SKM-1 treated with dmso at 0.1 percent for 144 hours (cell line): ENCODE data around the gene GRM1.

Source experiments
- DNase-seq: peaks from one replicate; lab custom pipeline; 2025; ENCODE audit not compliant: unreplicated experiment; lab: John Stamatoyannopoulos, UW

GRM1 gene

GRCh38 chr6:146434732-146435390 is 406.0 kb downstream of the GRM1 start:
- DNase-seq, result no peak

GRCh38 chr6:146441907-146442306 is 413.0 kb downstream of the GRM1 start:
- no peak for DNase-seq

- DNase-seq, result no peak
These were observed 415.3 kb downstream of the GRM1 start for GRCh38 chr6:146444189-146444588.

GRCh38 chr6:146445233-146445632 is 416.4 kb downstream of the GRM1 start:
- no peak for DNase-seq

GRCh38 chr6:146456886-146457285 is 428.0 kb downstream of the GRM1 start:
- no peak for DNase-seq

- DNase-seq, result no peak
These were observed 432.1 kb downstream of the GRM1 start for GRCh38 chr6:146460941-146461340.

- DNase-seq, result no peak
These were observed 441.4 kb downstream of the GRM1 start for GRCh38 chr6:146470091-146470770.

GRCh38 chr6:146472918-146473317 is 444.1 kb downstream of the GRM1 start:
- no peak for DNase-seq

GRCh38 chr6:146481527-146481926 is 452.7 kb downstream of the GRM1 start:
- DNase-seq, result no peak

- DNase-seq, result no peak
These were observed 455.5 kb downstream of the GRM1 start for GRCh38 chr6:146484411-146484810.
